GM18508 (cell line): ENCODE measurements around the gene MAP3K14.

Source experiments
- ATAC-seq: cut with Tn5 transposase; IDR thresholded peaks from one replicate; pipeline ENCODE4 v1.9.1; 2021; ENCODE audit warnings: moderate number of reproducible peaks; ENCODE audit not compliant: insufficient read depth, unreplicated experiment

Gene MAP3K14

DNA sequence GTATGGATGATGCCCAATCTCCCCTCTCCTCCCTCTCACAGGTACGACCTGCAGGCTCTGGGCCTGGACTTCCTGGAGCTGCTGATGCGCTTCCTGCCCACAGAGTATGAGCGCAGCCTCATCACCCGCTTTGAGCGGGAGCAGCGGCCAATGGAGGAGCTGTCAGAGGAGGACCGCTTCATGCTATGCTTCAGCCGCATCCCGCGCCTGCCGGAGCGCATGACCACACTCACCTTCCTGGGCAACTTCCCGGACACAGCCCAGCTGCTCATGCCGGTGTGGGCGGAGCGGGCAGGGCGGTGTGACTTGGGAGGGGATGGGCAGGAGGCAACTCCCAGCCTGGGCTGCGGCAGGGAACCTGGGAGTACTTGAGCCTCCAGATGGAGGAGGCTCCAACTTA lies 73.1 kb downstream of the MAP3K14 start:
- no peak for ATAC-seq

DNA sequence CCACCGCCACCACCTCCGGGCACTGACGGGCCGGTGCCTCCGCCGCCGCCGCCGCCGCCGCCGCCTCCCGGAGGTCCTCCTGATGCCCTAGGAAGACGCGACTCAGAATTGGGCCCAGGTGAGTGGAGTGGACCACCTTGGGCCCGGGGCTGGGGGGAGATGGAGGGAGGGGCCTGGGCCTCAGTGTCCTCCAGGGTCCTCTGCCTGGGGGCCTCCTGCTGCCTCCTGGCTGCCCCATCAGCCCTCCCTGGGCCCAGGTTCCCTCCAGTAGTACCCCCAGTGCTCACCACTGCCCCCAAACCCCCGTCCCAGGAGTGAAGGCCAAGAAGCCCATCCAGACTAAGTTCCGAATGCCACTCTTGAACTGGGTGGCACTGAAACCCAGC lies 74.8 kb downstream of the MAP3K14 start:
- ATAC-seq = no peak

DNA sequence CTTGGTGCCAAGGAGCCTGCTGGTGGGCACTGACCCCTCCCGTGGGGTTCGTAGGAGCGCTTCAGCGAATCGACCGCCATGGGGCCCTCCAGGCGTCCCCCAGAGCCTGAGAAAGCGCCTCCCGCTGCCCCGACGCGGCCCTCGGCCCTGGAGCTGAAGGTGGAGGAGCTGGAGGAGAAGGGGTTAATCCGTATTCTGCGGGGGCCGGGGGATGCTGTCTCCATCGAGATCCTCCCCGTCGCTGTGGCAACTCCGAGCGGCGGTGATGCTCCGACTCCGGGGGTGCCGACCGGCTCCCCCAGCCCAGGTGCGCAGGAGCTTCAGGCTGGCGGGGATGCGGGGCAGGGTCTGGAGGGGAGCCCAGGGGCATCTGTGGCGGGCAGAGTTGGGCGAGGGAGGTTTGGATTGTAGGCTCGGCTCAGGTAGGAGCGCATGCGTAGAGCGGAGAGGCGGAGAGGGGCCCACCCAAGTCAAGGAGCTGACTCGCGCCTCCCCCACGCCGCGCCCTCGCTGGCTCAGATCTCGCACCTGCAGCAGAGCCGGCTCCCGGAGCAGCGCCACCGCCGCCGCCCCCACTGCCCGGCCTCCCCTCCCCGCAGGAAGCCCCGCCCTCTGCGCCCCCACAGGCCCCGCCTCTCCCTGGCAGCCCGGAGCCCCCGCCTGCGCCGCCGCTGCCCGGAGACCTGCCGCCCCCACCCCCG lies 75.3 kb downstream of the MAP3K14 start:
- no peak for ATAC-seq

DNA sequence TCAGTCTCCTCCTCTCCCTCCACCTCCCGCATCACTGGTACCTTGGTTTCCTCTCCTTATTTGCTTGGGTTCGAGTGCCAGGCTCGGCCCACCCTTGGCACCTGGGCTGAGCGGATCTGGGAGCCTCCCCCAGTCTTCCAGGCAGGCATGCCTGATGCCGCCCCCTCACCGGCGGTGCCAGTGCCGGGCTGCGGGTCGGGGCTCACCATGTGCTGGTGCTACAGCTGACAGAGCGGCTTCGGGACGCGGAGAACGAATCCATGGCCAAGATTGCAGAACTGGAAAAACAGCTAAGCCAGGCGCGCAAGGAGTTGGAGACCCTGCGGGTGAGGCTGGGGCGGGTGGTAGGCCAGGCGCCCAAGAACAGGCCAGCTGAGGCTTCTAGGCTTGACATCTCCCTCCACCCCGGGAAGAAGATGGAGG lies 75.9 kb downstream of the MAP3K14 start:
- no peak for ATAC-seq

DNA sequence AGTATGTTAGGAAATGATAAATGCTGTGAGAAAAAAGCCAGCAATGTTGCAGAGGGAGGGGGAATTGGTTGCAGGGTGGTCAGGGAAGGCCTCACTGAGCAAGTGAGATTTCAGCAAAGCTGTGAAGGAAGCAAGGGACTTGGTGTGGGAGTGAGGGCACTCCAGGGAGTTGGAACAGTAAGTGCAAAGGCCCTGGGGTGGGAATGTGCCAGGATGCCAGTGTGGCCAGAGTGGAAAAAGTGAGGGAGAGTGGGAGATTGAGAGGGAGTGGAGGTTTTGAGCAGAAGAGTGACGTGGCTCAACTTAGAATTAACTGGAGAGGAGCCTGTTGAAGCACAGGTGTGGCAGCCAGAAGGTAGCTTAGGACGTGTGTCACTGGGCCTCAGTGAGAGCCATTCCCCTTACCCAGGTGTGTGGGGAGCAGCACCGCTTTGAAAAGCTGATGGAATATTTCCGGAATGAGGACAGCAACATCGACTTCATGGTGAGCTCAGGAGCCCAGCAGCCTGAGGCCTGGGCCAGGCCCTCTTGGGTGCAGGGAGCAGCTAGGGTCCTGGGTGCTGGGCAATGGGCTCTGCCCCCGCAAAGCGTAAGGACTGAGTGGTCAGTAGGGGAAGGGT lies 78.6 kb downstream of the MAP3K14 start:
- ATAC-seq = no peak

DNA sequence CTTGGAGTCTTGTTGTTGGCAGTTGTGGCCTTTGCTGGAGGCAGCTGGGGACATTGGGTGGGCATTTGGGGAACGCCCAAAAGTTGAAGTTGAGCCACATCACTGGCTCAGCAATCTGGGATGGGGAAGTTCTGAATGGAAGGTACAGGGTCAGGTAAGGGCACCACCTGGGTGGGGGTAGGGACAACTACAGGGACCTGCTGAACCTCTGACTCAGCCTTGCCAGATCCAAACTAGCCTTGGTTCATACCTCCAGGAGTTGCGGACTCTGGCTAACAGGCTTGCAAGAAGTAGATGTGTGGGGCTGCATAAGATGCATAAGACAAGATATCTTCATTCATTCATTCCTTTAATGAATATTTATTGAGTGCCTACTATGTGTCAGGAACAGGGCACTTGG lies 79.1 kb downstream of the MAP3K14 start:
- no peak for ATAC-seq

DNA sequence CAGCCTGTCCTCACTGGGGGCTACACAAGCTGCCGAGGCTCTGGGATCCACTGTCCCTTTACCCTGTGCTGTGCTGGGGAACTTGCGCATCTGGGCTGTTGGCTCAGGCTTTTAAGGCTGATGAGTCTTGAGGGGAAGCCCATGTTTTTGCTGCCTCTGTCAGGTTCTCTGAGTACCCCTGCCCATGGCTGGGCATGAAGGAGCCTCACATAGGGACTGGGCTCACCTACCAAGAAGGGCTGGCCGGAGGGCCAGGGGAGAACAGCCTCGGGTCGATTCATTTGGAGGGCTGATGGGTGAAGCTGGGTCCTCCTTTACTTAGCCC lies 80.6 kb downstream of the MAP3K14 start:
- no peak for ATAC-seq

DNA sequence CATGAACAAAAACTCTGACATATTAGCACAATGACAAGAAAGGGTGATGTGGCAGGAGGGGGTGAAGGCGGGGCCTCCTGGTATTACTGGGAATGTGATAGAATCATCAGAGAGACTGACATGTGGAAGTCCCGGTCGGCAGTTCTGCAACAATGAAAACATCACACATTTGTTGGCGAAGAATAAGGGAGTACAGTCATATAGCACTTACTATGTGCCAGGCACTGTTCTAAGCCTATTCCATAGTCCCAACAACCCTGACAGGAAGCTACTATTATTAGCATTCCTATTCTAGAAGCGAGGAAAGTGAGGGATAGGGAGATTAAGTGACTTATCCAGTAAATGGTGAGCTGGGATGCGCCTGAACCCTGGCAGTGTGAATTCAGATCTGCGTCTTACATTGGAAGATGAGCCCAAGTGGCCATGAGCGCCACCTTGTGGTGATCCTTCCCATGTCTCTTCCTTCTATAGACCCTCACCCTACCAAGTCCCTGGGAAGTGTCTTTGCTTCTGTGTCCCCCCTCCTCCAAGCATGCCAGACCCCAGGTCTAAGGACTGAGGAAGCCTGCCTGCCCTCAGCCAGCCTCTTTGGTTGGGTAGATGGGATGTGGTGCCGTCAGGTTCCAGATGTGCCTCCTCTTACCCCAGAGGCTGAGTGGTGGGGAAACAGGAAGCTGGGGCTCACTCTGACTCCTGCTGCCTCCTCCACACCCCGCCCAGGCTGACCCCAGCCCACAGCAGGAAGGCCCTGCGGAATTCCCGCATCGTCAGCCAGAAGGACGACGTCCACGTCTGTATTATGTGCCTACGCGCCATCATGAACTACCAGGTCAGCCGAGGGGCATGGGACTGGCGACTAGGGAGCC lies 81.2 kb downstream of the MAP3K14 start:
- ATAC-seq = no peak

DNA sequence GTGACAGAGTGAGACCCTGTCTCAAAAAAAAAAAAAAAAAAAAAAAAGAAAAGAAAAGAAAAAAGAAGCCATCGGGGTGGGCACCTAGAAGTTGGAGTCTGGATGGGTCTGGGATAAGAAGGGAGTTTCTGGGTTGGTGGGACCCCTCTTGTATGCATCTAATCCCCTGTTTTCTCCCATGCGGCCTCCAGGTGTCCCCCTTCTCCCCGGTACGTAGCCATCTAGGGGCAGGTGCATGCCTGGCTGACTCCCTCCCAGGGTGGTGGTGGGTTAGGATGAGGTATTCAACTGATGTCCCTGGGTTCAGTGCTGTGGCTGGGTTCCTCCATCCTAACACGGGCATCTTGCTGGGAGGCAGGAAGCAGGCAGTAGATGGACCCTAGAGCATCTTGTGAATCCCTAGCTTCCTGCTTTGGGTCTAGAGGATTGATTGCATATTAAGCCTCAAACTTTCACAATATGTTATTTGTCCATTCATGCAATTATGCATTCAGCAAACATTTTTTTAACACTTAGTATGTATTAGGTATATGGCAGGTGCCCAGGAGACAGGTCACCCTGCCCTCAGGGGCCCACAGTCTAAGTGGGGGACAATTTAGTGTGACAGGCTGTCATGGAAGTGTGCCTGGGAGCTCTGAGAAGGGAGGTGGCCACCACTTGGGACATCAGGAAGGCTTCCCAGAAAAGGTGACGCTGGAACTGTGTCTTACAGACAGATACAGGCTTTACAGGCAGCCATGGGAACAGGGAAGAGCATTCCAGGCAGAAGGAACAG lies 82.0 kb downstream of the MAP3K14 start:
- ATAC-seq = no peak

DNA sequence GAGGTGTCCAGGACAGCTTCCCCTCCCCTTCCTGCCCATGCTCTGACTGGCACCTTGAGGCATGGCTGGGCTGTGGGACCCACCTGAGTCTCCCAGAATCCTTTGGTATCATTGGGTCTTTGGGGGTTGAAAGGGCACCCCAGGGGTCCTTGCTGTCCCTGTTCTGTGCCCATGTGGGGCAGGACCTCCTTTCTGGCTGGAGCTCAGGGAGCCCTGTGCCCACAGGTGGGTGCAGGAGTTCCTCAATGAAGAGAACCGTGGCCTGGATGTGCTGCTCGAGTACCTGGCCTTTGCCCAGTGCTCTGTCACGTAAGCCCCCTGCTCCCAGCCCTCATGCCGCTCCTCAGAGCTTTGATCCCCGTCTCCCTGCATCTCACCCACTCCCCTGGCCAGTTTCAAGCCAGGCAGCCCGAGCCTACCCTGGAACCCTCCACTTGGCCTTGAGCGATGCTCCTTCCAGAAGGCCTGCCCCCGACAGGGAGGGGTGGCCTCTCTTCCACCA lies 83.3 kb downstream of the MAP3K14 start:
- no peak for ATAC-seq

DNA sequence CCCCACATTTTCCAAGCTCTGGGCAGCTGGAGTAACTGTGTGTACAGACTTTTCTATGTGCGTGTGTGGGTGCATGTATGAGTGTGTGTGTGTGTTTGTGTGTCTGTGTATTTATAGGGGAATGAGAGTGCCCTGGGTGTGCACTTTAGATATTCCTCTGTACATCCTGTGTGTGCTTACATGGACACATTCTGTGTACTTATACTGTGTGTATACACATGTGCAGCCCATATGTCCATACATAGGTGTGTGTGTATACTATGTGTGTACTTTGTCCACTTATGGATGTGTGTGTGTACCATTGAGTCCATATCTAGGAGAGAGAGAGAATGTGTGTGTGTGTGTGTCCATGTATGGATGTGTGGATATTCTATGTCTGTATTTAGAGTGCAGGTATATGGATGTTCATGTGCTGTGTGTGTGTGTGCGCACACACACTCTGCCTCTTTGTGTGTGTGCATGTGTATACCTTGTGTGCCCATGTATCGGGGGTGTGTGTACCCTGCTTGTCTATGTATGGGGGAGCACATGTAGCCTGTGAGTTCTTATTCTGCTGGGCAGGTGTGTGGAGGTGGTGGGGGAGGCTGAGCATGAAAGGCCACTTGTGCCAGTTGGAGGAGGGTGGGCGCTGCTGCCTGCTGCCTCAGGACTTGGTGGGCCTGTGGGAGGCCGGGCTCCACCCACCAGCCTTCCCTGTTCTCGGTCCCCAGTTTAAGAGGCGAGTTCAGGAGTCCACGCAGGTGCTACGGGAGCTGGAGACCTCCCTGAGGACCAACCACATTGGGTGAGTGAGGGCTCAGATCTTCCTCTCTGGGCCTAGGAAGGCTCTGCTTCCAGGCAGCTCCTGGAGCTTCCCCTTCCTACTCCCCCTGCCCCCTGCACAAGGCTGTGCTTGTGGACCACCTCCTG lies 84.1 kb downstream of the MAP3K14 start:
- ATAC-seq = no peak

DNA sequence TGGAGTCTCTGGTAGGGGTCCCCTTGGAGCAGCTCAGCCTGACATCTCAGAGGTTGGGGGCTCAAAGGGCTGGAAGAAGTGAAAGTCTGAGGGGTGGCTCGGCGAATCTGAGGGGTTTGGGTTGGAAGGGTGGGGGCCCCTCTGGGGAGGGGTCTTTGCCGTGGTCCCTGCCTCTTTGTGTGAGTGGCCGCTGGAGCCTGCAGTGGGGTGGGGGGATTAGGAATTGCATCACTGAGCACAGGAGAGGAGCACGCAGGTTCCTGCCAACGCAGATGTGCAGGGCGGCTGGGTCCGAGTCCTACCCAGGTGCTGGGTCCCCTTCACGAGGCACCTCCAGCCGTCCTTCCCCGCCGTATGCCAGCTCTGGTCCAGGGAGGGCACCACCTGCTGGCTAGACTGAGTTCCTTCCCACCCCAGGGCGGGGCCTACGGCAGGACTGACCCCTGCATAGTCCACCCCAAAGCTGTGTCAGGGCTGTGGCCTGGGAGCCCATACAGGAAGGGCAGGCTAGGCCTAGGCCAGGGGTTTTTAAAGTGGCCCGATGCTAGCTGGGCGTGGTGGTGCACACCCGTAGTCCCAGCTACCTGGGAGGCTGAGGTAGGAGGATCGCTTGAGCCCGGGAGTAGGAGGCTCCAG lies 85.2 kb downstream of the MAP3K14 start:
- ATAC-seq = no peak

DNA sequence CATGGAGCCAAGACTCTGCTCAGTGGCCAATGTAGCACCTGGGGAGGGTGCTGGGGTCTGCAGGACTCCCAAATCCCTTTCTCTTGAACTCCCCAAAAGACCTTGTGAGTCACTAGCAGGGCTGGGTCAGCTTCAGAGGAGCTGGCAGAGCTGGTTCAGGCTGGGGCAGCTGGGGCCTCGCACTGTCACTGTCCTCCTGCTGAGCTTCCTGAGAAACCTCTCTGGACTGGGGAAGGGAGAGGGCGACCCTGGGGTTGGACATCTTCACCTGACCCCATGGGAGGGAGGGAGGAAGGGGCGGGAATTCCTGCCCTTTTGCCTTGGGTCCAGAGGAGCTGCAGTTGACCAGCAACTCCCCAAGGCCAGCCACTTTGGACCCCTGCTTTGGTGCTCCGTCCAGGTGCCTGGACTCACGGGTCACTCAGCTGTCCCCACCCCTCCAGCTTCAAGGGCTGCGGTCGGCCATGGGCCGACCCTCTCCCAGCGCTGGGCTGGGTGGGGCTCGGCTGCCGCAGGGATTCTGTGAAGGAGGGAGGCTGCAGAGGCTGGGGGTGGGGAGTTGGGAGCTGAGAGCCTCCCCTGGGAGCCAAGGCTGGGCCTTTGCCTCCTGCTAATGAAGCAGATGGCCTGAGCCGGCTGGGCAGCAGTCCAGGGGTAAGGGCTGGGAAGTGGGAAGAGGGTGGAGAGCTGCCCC lies 85.9 kb downstream of the MAP3K14 start:
- no peak for ATAC-seq

DNA sequence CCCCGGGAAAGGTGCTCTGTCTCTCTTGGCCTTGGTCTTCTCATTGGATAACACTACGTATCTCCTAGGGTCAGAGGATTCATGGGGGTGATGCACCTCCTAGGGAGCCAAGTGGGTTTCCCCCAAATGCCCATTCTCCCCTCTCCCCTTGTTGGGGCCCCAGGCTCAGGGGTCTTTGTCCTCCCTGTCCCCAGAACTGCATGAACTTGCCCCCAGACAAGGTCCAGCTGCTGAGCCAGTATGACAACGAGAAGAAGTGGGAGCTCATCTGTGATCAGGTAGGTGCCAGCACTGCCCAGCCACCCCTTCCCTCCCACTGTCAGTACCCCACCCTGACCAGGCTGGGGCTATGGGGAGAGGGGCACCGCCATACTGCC lies 86.4 kb downstream of the MAP3K14 start:
- no peak for ATAC-seq

DNA sequence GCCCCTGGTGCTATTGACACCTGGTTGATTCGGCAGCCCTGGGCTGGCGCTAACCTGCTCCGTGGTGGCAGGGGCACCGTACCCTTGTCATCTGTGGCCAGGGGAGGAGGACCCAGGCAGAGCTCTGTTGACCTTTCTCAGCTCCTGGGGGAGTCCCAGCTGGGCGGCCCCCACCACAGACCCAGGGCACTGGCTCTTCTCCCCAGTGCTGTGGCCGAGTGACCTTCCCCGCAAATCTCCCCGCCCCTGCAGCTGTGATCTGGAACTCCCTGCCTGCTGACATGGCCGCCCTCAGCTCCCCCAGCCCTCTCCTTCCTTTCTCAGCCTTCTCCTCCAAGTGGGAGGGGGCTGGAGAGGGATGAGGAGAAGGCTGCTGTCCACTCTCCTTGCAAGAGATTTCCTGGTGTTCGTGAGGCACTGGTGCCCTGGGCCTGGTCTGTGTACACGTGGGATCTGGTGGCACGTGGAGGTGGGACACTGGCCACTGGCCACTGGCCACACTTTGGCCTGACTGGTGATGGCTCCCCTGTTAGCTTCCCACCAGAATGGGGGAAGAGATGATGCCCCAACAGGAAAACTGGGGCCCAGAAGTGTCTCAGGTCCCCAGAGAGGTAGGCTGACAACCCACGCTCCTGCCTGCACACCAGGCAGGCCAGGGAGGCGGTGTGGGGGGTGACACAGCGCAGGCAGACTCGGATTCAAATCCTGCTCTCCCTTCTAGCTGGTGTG lies 87.0 kb downstream of the MAP3K14 start:
- no peak for ATAC-seq

DNA sequence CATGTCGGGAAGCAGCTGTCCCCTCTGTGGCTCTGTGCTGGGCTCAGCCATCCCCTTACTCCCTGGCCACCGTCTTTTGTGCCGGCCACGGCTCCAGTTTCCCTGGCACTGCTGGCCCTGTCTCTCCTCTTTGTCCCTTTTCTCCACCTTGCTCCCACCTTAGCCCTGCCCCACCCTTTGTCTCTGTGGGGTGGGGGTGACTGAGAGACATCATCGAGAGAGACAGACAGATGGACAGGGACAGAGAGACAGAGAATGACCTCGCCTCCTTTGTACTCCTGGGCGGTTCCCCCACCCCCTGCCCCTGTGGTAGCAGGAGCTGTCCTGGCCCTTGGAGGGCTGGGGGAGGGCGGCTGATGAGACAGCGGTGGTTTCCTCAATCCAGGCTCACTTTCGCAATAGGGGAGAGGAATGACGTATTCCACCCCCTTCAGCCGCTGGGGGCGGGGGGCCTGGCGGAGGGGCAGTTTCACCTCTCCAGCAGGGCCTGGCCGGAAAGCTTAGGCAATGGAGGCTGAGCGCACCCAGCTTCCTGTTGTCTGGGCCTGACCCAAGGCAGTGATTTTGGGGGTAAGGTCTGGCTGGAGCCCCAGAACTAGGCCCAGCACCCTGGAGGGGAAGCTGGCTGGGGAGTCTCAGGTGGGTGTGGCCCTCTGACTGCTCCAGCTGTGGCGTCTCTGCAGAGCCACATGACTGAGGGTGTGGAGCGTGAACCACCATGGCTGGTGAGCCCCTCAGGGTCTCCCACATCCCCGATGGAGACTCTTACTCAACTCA lies 87.9 kb downstream of the MAP3K14 start:
- ATAC-seq = no peak
